Ammon's horn (tissue), 1 donor: ENCODE results near the gene BCL2.

Source experiments
- DNase-seq: peaks from one replicate; pipeline ENCODE4 v3.0.0-alpha.2; 2016; ENCODE audit warnings: low spot score

Gene BCL2

GRCh38 chr18:63140038-63140450, 179.5 kb downstream of the BCL2 start:
- DNase-seq = no peak

GRCh38 chr18:63138436-63139340, 180.9 kb downstream of the BCL2 start:
- no peak for DNase-seq

GRCh38 chr18:63137999-63138435, 181.6 kb downstream of the BCL2 start:
- no peak for DNase-seq

GRCh38 chr18:63135101-63135500, 184.5 kb downstream of the BCL2 start:
- no peak for DNase-seq

GRCh38 chr18:63132819-63133200, 186.8 kb downstream of the BCL2 start:
- DNase-seq = no peak

GRCh38 chr18:63131959-63132818, 187.4 kb downstream of the BCL2 start:
- no peak for DNase-seq

- DNase-seq = peak; percentile 61
These were observed 188.2 kb downstream of the BCL2 start for GRCh38 chr18:63131106-63131958.

GRCh38 chr18:63130176-63130575, 189.4 kb downstream of the BCL2 start:
- DNase-seq = no peak

GRCh38 chr18:63128237-63128974, 191.2 kb downstream of the BCL2 start:
- DNase-seq = no peak

- DNase-seq = no peak
These were observed 193.2 kb downstream of the BCL2 start for GRCh38 chr18:63126134-63127069.

GRCh38 chr18:63120620-63121019, 198.9 kb downstream of the BCL2 start:
- no peak for DNase-seq

- DNase-seq = peak; percentile 82
These were observed 199.9 kb downstream of the BCL2 start for GRCh38 chr18:63119647-63120046.

- DNase-seq = no peak
These were observed 205.5 kb downstream of the BCL2 start for GRCh38 chr18:63113899-63114565.

GRCh38 chr18:63112706-63113105, 206.9 kb downstream of the BCL2 start:
- DNase-seq = no peak

GRCh38 chr18:63111671-63112402, 207.7 kb downstream of the BCL2 start:
- DNase-seq = no peak

- no peak for DNase-seq
These were observed 209.8 kb downstream of the BCL2 start for GRCh38 chr18:63109802-63110201.

- DNase-seq = no peak
These were observed 210.5 kb downstream of the BCL2 start for GRCh38 chr18:63109022-63109421.

- no peak for DNase-seq
These were observed 211.6 kb downstream of the BCL2 start for GRCh38 chr18:63107931-63108330.
